ENCODE measurements around the gene SPATA31E1.

- TF ChIP-seq TOX (CRISPR knock-in tag; IDR thresholded peaks at IDR 0.05; ENCODE audit: borderline replicate concordance) (no peak), BACH2 (CRISPR knock-in tag; IDR thresholded peaks at IDR 0.05; ENCODE audit: borderline replicate concordance) (no peak), ZC3H10 (CRISPR knock-in tag; IDR thresholded peaks at IDR 0.05) (no peak), TCF4 (CRISPR knock-in tag; IDR thresholded peaks at IDR 0.05; ENCODE audit: borderline replicate concordance) (no peak), ZFP3 (CRISPR knock-in tag; IDR thresholded peaks at IDR 0.05) (no peak), RARB (CRISPR knock-in tag; IDR thresholded peaks at IDR 0.05) (no peak), ZNF70 (CRISPR knock-in tag; IDR thresholded peaks at IDR 0.05) (no peak), ISL1 (CRISPR knock-in tag; IDR thresholded peaks at IDR 0.05) (no peak), PPARA (CRISPR knock-in tag; IDR thresholded peaks at IDR 0.05; ENCODE audit: borderline replicate concordance) (no peak), CREB5 (CRISPR knock-in tag; IDR thresholded peaks at IDR 0.05; ENCODE audit: low read depth) (no peak), TSHZ2 (CRISPR knock-in tag; IDR thresholded peaks at IDR 0.05) (no peak)
Observed at GRCh38 chr9:87857948-87858335, 24.7 kb upstream of the SPATA31E1 start.
